ENCODE data around the gene FBH1. TPM values are rescaled to one million over a fixed set of nuclear protein-coding genes. Genes with fewer than 3 reads are reported as not detected.

FBH1 gene
- total and polyA plus RNA-seq, 2 donors from 2014 or later = 70.7 to 76.5 TPM

DNA sequence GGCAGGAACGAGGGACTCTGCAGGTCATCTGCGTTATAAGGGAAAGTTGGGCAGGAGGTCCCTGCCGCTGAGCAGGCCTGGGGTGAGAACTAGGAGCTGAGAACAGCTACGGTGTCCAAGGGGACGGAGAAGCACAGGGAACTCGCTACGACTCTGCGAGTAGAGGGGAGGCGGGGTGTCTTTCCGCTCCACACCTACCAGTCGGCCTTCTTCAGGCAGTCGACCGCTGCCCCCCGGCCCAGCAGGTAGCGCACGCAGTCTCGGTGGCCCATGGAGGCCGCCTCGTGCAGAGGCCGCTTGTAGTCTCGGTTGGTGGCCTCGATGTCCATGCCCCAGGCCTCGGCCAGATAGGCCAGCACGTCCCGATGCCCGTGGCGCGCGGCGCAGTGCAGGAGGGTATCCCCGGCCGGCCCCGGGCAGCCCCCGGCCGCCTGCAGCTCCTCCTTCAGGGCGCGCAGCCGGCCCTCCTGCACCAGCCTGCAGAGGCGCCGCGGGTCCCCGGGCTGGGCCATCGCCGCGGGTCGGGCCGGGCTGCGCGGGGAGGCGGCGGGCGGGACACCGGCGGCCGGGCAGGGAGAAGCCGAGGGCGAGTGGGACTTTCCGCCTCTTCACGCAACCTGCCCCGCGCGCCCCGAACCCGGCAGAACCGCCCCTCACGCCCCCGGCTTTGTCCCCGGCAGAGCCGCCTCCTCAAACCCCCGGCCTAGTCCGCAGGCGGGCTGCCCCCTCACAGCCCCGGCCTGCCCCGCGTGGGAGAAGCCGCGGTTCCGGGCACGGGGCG, 1.0 kb upstream of the FBH1 start:
- DNase-seq = peak; percentile 48 to 78 (median 54)
- intact Hi-C loops (cut with DNase I) = no loop called here

GRCh38 chr10:5890452-5890915, 441 bp downstream of the FBH1 start:
- Histone ChIP-seq H3K36me3 (ENCODE audit: control insufficient read depth in 2 of 3, insufficient read depth in 3 of 3, low read length in 3 of 3) (peaks cover 2 to 9% (median 2%) of the 10 kb centered on the region in 3 donors), H3K4me3 (ENCODE audit: low read length in 3 of 3) (peak overlapping the region; percentile 76 to 93 (median 79)), H3K4me1 (ENCODE audit: control insufficient read depth in 2 of 3, insufficient read depth in 2 of 3, low read depth in 1 of 3, low read length in 3 of 3) (peaks cover 5 to 16% (median 5%) of the 10 kb centered on the region in 3 donors), H3K27me3 (ENCODE audit: control insufficient read depth, insufficient read depth, low read length) (no peaks in the 10 kb centered on the region), H3K9ac (ENCODE audit: low read length in 3 of 3) (peak overlapping the region; percentile 18 to 89 (median 69)), H3K9me3 (ENCODE audit: control insufficient read depth in 2 of 3, insufficient read depth in 1 of 3, low read length in 3 of 3) (no peaks in the 10 kb centered on the region), H3K27ac (ENCODE audit: low read depth in 2 of 2, low read length in 2 of 2) (peak overlapping the region in 1 of 2 donors; percentile 40)
- FAIRE-seq (no peak), DNase-seq (peak in 4 of 5 donors; percentile 19 to 73 (median 42))
- intact Hi-C loops (cut with DNase I) = no loop called here
- no peak for TF ChIP-seq CTCF (IDR thresholded peaks at IDR 0.05; ENCODE audit: borderline replicate concordance, extremely low read depth, insufficient read depth)

More for the DNA sequence above, 1.0 kb upstream of the FBH1 start:
- FAIRE-seq = no peak
- peak overlapping the region; percentile 26 to 70 (median 59) for H3K9ac ChIP-seq (ENCODE audit: low read length in 3 of 3)
- H3K27me3 ChIP-seq (ENCODE audit: control insufficient read depth, insufficient read depth, low read length) = no peaks in the 10 kb centered on the region
- peaks cover 2 to 3% (median 2%) of the 10 kb centered on the region in 3 donors for H3K36me3 ChIP-seq (ENCODE audit: control insufficient read depth in 2 of 3, insufficient read depth in 3 of 3, low read length in 3 of 3)
- H3K4me1 ChIP-seq (ENCODE audit: control insufficient read depth in 2 of 3, insufficient read depth in 2 of 3, low read depth in 1 of 3, low read length in 3 of 3) = peaks cover 5 to 16% (median 5%) of the 10 kb centered on the region in 3 donors
- H3K4me3 ChIP-seq (ENCODE audit: low read length in 3 of 3) = peak overlapping the region; percentile 61 to 84 (median 74)
- H3K27ac ChIP-seq (ENCODE audit: low read depth in 2 of 2, low read length in 2 of 2) = peak overlapping the region; percentile 63 to 67
- no peak for TF ChIP-seq CTCF (IDR thresholded peaks at IDR 0.05; ENCODE audit: borderline replicate concordance, extremely low read depth, insufficient read depth)
- no peaks in the 10 kb centered on the region for H3K9me3 ChIP-seq (ENCODE audit: control insufficient read depth in 2 of 3, insufficient read depth in 1 of 3, low read length in 3 of 3)

- intact Hi-C loops (cut with DNase I) = no loop called here
- no peaks in the 10 kb centered on the region for H3K27me3 ChIP-seq (ENCODE audit: control insufficient read depth, insufficient read depth, low read length)
- peaks cover 5 to 16% (median 5%) of the 10 kb centered on the region in 3 donors for H3K4me1 ChIP-seq (ENCODE audit: control insufficient read depth in 2 of 3, insufficient read depth in 2 of 3, low read depth in 1 of 3, low read length in 3 of 3)
- peak overlapping the region in 1 of 2 donors; percentile 40 for H3K27ac ChIP-seq (ENCODE audit: low read depth in 2 of 2, low read length in 2 of 2)
- peaks cover 3 to 14% (median 4%) of the 10 kb centered on the region in 3 donors for H3K36me3 ChIP-seq (ENCODE audit: control insufficient read depth in 2 of 3, insufficient read depth in 3 of 3, low read length in 3 of 3)
- DNase-seq (no peak), FAIRE-seq (no peak)
- H3K9me3 ChIP-seq (ENCODE audit: control insufficient read depth in 2 of 3, insufficient read depth in 1 of 3, low read length in 3 of 3) = no peaks in the 10 kb centered on the region
- TF ChIP-seq CTCF (IDR thresholded peaks at IDR 0.05; ENCODE audit: borderline replicate concordance, extremely low read depth, insufficient read depth) = no peak
- peak overlapping the region; percentile 33 to 89 (median 69) for H3K9ac ChIP-seq (ENCODE audit: low read length in 3 of 3)
- peak overlapping the region; percentile 76 to 93 (median 79) for H3K4me3 ChIP-seq (ENCODE audit: low read length in 3 of 3)
Measured at GRCh38 chr10:5891009-5891408, 966 bp downstream of the FBH1 start.
